A673 (cell line): Measurements from ENCODE around the gene GBA2. TPM values are rescaled to one million over a fixed set of nuclear protein-coding genes. Genes with fewer than 3 reads are reported as not detected.

Experiments
- BruUV-seq: library from RNA; stranded (reverse); fragments of 400-500 nt; replicated peaks from 2 replicates; lab custom pipeline; 2021; lab: Mats Ljungman, UMichigan
- CTCF ChIA-PET: fragments of 300-600 bp; sonication (Branson Sonifier 250); formaldehyde crosslinking; loops from one replicate; lab custom pipeline; 2022; ENCODE audit warnings: antibody characterized with exemption; lab: Charles Lee
- POLR2A ChIA-PET: fragments of 300-600 bp; sonication (Branson Sonifier 250); formaldehyde crosslinking; loops from one replicate; lab custom pipeline; 2022; ENCODE audit warnings: antibody characterized with exemption; ENCODE audit not compliant: low non-redundant PET; lab: Charles Lee
- DNase-seq: peaks from one replicate; pipeline ENCODE4 v3.0.0-alpha.2; 2015; ENCODE audit warnings: low spot score
- H3K27ac ChIP-seq: fragments of 200-600 bp; sonication (generic); 2 replicates; pipeline ENCODE4 v1.5.1; 2016; ENCODE audit warnings: mixed run types, low read depth, mild to moderate bottlenecking, mixed read lengths, antibody characterized with exemption, low read length; ENCODE audit not compliant: poor library complexity, severe bottlenecking
- H3K27me3 ChIP-seq: fragments of 200-600 bp; sonication (generic); replicated peaks from 2 replicates; pipeline ENCODE4 v1.6.1; 2017; ENCODE audit warnings: mixed run types, low read depth, mild to moderate bottlenecking, mixed read lengths, antibody characterized with exemption, low read length; ENCODE audit not compliant: insufficient read depth, poor library complexity
- H3K36me3 ChIP-seq: fragments of 200-600 bp; sonication (generic); 2 replicates; pipeline ENCODE4 v1.6.1; 2016; ENCODE audit warnings: mixed run types, mild to moderate bottlenecking, mixed read lengths, antibody characterized with exemption, low read length; ENCODE audit not compliant: insufficient read depth, poor library complexity, severe bottlenecking
- H3K4me1 ChIP-seq: fragments of 200-600 bp; sonication (generic); 2 replicates; pipeline ENCODE4 v1.6.1; 2017; ENCODE audit warnings: mixed run types, mild to moderate bottlenecking, mixed read lengths, antibody characterized with exemption, low read length; ENCODE audit not compliant: insufficient read depth, poor library complexity, severe bottlenecking
- H3K4me3 ChIP-seq: fragments of 200-600 bp; sonication (generic); 2 replicates; pipeline ENCODE4 v1.5.1; 2016; ENCODE audit warnings: low read depth, mixed run types, mild to moderate bottlenecking, mixed read lengths, low read length; ENCODE audit not compliant: poor library complexity, severe bottlenecking
- H3K9me3 ChIP-seq: fragments of 200-600 bp; sonication (generic); 2 replicates; pipeline ENCODE4 v1.6.1; 2016; ENCODE audit warnings: mixed run types, low read depth, mild to moderate bottlenecking, mixed read lengths, antibody characterized with exemption, low read length; ENCODE audit not compliant: poor library complexity, severe bottlenecking
- EZH2 ChIP-seq: fragments of 200-600 bp; sonication (generic); IDR thresholded peaks from 2 replicates; pipeline ENCODE4 v1.6.1; 2017; ENCODE audit warnings: borderline replicate concordance, low read depth, mild to moderate bottlenecking, mixed read lengths, antibody characterized with exemption, low read length; ENCODE audit not compliant: poor library complexity, severe bottlenecking
- intact Hi-C: fragments of 100-400 bp; cut with micrococcal nuclease; formaldehyde crosslinking; loops from one replicate; pipeline ENCODE4 v1.10.0; 2022; ENCODE audit not compliant: unreplicated experiment
- microRNA-seq: library from miRNA; unstranded; fragments of <30 nt; microRNA quantifications from one replicate; pipeline ENCODE4 v1.2.0, GENCODE V29; 2021
- total RNA-seq: library from RNA; stranded (reverse); gene quantifications from 2 replicates; pipeline ENCODE4 v1.2.3, GENCODE V29; 2021
- TF ChIP-seq, protein P1 (sequence below): fragments of 300-800, 200-600 bp; sonication (generic); conservative IDR thresholded peaks from 2 replicates; pipeline ENCODE4 v1.5.1; 2017; ENCODE audit warnings: low read depth, mild to moderate bottlenecking, antibody characterized with exemption, low read length, moderate library complexity, mixed read lengths

The GBA2 gene
- total RNA-seq, 1 experiment from 2014 or later, result 67.6 TPM

DNA sequence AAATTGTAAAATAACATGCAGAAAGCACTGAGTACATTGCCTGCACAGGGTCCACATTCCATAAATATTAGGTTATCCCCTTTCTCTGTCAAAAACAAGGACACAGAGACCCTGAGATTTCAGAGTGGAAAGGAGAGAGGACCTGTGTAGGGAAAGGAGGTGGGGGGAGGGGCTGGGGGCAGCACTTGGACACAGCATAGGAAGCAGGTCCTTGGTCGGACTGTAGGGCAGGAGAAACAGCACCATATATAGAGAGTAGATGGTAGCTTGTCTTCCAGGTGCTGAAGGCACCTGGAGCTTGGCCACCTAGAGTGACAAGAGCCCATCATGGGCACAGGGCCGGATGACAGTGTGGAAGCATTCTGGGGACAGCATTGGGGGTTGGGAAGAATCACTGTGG lies 61.7 kb downstream of the GBA2 start:
- no peak for DNase-seq
- H3K9me3 ChIP-seq, result no peaks in the 10 kb centered on the region
- no peak overlapping the region for H3K27ac ChIP-seq
- CTCF ChIA-PET, result interaction anchor here (1.2 kb wide), 1 partner anchor 9 kb away, joined by 6 read pairs; no protein-coding TSS in a partner anchor
- intact Hi-C loops, result no loop called here
- H3K36me3 ChIP-seq, result peaks cover 5% of the 10 kb centered on the region
- POLR2A ChIA-PET, result no interaction called here
- no peak overlapping the region for H3K4me3 ChIP-seq
- peaks cover 25% of the 10 kb centered on the region for H3K4me1 ChIP-seq
- H3K27me3 ChIP-seq, result no peaks in the 10 kb centered on the region
- TF ChIP-seq, protein P1, sequence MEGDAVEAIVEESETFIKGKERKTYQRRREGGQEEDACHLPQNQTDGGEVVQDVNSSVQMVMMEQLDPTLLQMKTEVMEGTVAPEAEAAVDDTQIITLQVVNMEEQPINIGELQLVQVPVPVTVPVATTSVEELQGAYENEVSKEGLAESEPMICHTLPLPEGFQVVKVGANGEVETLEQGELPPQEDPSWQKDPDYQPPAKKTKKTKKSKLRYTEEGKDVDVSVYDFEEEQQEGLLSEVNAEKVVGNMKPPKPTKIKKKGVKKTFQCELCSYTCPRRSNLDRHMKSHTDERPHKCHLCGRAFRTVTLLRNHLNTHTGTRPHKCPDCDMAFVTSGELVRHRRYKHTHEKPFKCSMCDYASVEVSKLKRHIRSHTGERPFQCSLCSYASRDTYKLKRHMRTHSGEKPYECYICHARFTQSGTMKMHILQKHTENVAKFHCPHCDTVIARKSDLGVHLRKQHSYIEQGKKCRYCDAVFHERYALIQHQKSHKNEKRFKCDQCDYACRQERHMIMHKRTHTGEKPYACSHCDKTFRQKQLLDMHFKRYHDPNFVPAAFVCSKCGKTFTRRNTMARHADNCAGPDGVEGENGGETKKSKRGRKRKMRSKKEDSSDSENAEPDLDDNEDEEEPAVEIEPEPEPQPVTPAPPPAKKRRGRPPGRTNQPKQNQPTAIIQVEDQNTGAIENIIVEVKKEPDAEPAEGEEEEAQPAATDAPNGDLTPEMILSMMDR, result no peak
- no peak for TF ChIP-seq EZH2
- no TSS peak for BruUV-seq

Small RNAs within 50 kb of the gene (microRNA-seq; reads per million reads assigned to microRNA genes)
- 1.3 reads per million for gene MIR6852
- gene MIR6853, result not detected

Other genes starting within 250 kb of the GBA2 start
- gene TESK1, start 144.0 kb downstream of the GBA2 start, total RNA-seq, result 31.8 and 31.9 TPM in 2 replicates
- gene CD72, start 130.8 kb downstream of the GBA2 start, total RNA-seq, result not detected in 2 replicates
- not detected in 2 replicates for gene SIT1, start 98.3 kb downstream of the GBA2 start, total RNA-seq
- gene RMRP, start 91.2 kb downstream of the GBA2 start, total RNA-seq, result 13,531 and 14,573 TPM in 2 replicates
- 12.9 and 16.4 TPM in 2 replicates for gene CCDC107, start 90.9 kb downstream of the GBA2 start, total RNA-seq
- 25.0 and 27.7 TPM in 2 replicates for gene ARHGEF39, start 84.0 kb downstream of the GBA2 start, total RNA-seq
- gene CA9, start 75.3 kb downstream of the GBA2 start, total RNA-seq, result 0.32 and 1.4 TPM in 2 replicates
- 39.2 and 44.3 TPM in 2 replicates for gene TPM2, start 59.3 kb downstream of the GBA2 start, total RNA-seq
- 173 and 178 TPM in 2 replicates for gene TLN1, start 17.0 kb downstream of the GBA2 start, total RNA-seq
- 27.6 and 29.1 TPM in 2 replicates for gene CREB3, start 16.6 kb downstream of the GBA2 start, total RNA-seq
- gene RGP1, start 59 bp upstream of the GBA2 start, total RNA-seq, result 21.9 and 26.3 TPM in 2 replicates
- gene MSMP, start 5.0 kb upstream of the GBA2 start, total RNA-seq, result not detected in 2 replicates
- gene NPR2, start 42.4 kb upstream of the GBA2 start, total RNA-seq, result 4.7 and 9.1 TPM in 2 replicates
- 1.1 and 1.4 TPM in 2 replicates for gene SPAG8, start 63.0 kb upstream of the GBA2 start, total RNA-seq
- gene HINT2, start 65.8 kb upstream of the GBA2 start, total RNA-seq, result 51.5 and 68.9 TPM in 2 replicates
- not detected in 2 replicates for gene FAM221B, start 79.5 kb upstream of the GBA2 start, total RNA-seq
- 6.9 and 10.9 TPM in 2 replicates for gene TMEM8B, start 80.0 kb upstream of the GBA2 start, total RNA-seq
- gene OR13J1, start 121.2 kb upstream of the GBA2 start, total RNA-seq, result not detected in 2 replicates
- 0.33 TPM in 1 of 2 replicates, not detected in the other for gene HRCT1, start 157.0 kb upstream of the GBA2 start, total RNA-seq
- 0.37 TPM in 1 of 2 replicates, not detected in the other for gene SPAAR, start 160.3 kb upstream of the GBA2 start, total RNA-seq
- not detected in 2 replicates for gene OR2S2, start 208.9 kb upstream of the GBA2 start, total RNA-seq